PC-9 (cell line): ENCODE data around the gene HEG1.

Source experiments
- EZH2 ChIP-seq: fragments of 200-600 bp; sonication (generic); IDR thresholded peaks from 2 replicates; pipeline ENCODE4 v1.8.0; 2017; ENCODE audit warnings: antibody characterized with exemption, low read depth
- TF ChIP-seq, protein P1 (sequence below): fragments of 200-600 bp; sonication (generic); conservative IDR thresholded peaks from 2 replicates; pipeline ENCODE4 v1.6.1; 2017; ENCODE audit warnings: mixed run types, antibody characterized with exemption, mild to moderate bottlenecking, moderate library complexity

DNA sequence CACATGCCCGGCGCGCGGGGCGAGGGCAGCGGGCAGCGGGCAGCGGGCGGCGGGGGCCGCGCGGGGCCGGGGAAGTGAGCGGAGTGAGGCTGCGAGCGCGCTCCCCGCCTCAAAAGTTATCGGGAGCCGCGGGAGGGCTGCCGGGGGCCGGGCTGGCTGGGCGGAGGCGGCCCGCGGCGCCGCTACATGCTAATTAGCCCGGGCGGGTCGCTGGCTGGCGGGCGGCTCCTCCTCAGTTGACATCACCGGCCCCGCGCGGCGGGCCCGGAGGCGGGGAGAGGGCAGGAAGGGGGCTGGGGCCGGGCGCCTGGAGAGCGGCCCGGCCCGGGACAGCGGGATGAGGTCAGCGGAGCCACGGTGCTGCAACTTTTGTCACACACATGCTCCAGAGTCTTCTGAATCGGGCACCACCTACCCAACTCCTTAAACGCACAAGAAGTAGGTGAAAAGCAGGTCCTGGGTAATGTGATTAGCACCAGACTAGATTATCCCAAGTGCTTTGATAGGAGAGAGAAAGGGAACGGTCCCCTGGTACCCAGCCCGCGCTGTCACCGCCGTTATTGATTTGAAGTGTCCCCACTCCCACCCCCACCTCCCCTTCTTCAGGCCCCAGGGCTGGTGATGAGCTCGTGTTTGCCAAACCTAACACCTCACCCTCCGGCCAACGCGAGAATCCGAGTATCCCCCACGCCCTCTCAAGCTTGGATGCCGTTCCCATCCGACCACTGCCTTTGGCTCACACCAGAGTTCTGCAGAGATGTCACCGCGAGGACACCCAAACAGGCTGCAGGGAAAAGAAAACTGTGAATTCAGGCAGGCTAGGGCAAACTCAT is at the start of gene HEG1:
- TF ChIP-seq, protein P1, sequence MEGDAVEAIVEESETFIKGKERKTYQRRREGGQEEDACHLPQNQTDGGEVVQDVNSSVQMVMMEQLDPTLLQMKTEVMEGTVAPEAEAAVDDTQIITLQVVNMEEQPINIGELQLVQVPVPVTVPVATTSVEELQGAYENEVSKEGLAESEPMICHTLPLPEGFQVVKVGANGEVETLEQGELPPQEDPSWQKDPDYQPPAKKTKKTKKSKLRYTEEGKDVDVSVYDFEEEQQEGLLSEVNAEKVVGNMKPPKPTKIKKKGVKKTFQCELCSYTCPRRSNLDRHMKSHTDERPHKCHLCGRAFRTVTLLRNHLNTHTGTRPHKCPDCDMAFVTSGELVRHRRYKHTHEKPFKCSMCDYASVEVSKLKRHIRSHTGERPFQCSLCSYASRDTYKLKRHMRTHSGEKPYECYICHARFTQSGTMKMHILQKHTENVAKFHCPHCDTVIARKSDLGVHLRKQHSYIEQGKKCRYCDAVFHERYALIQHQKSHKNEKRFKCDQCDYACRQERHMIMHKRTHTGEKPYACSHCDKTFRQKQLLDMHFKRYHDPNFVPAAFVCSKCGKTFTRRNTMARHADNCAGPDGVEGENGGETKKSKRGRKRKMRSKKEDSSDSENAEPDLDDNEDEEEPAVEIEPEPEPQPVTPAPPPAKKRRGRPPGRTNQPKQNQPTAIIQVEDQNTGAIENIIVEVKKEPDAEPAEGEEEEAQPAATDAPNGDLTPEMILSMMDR = no peak
- TF ChIP-seq EZH2 = no peak
